ENCODE measurements around the gene MXRA8. TPM values are rescaled to one million over a fixed set of nuclear protein-coding genes. Genes with fewer than 3 reads are reported as not detected.

MXRA8 gene
- total and polyA plus RNA-seq, 9 of the 15 experiments (the other 6 are each of a cell fraction or from before 2014, with no cell fraction given): 0.66 to 11.3 (median 6.3) TPM

GRCh38 chr1:1347663-1348419, 10.5 kb downstream of the MXRA8 start (continued):
- TF ChIP-seq TFAP4 (CRISPR knock-in tag; IDR thresholded peaks at IDR 0.05; ENCODE audit: borderline replicate concordance) (peak; percentile 23; the same call in 1 of the 2 replicates), RUNX1 (IDR thresholded peaks at IDR 0.05; ENCODE audit: low read depth) (0 out of 2 replicates have a peak, but pooled peaks have one; percentile 41), PYGO2 (tag; IDR thresholded peaks at IDR 0.05) (no peak), SAFB (IDR thresholded peaks at IDR 0.05; ENCODE audit: borderline replicate concordance, low read depth, low read length) (no peak; the same call in 1 of the 2 replicates), MGA (IDR thresholded peaks at IDR 0.05) (peak; percentile 74), MTA3 (IDR thresholded peaks at IDR 0.05; ENCODE audit: borderline replicate concordance) (no peak), POLR2G (IDR thresholded peaks at IDR 0.05; ENCODE audit: low read depth, low read length) (peak; percentile 72), ZBTB17 (CRISPR knock-in tag; IDR thresholded peaks at IDR 0.05) (no peak), RBFOX2 (IDR thresholded peaks at IDR 0.05; ENCODE audit: low read depth, low read length) (peak; percentile 46), ZBTB2 (IDR thresholded peaks at IDR 0.05) (0 out of 2 replicates have a peak, but pooled peaks have one; percentile 29), HDAC1 (IDR thresholded peaks at IDR 0.05) (peak in 1 of 2 experiments; percentile 62; a peak in 1 of 4 replicates)
